ENCODE measurements around the gene ALX4.

ALX4 gene

DNA sequence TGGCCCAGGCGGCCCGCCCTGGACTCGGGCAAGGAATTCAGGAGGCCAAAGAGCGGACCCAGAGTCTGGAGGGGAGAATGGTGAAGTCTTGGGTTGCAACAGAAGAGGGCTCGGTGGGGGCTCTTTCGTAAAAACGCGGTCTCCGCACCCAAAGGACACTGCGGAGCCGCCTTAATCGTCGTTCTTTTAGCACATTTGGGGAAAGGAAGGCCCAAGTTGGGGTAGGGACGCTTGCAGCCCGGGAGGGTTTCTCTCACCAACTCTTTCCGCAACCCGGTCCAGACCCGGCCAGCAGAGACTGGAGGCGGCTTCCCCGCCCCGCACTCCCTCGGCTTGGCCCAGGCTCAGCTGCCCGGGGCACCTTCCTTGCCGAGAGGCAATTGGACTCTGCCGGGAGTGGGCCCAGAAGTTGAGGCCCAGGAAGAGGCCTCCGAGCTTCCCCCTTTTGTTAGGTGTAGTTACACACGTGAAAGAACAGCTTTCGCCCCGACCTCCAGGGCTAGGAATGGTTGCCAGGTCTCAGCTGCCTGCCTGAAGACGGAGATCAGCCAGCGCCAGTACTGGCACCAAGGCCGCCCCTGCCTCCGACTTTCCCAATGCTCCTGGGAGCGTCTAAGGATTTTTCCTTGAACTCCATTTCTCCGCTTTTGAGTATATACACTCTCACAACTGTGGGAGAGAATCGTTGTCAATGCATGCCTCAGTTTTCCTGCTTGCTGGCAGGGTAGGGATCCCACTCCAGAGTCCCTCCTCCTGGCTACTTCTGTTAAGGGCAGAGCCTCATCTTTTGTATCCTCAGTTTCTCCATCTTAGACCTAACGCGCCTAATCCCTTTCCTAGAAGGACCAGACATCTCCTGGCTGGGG, 3.7 kb downstream of the ALX4 start:
- Histone ChIP-seq H3K4me3 (ENCODE audit: low read depth in 1 of 2, low read length in 2 of 2) (peak overlapping the region; percentile 55 to 62), H3K27ac (ENCODE audit: low read depth, low read length) (no peak overlapping the region), H3K4me1 (ENCODE audit: insufficient read depth, low read length) (peaks cover 13% of the 10 kb centered on the region), H3K27me3 (ENCODE audit: control insufficient read depth in 1 of 2, insufficient read depth in 2 of 2, low read length in 2 of 2) (peaks cover 75 to 90% of the 10 kb centered on the region in 2 donors), H3K9me3 (ENCODE audit: low read length) (no peaks in the 10 kb centered on the region), H3K36me3 (ENCODE audit: insufficient read depth, low read length) (no peaks in the 10 kb centered on the region), H3K9ac (ENCODE audit: low read length) (no peak overlapping the region)

DNA sequence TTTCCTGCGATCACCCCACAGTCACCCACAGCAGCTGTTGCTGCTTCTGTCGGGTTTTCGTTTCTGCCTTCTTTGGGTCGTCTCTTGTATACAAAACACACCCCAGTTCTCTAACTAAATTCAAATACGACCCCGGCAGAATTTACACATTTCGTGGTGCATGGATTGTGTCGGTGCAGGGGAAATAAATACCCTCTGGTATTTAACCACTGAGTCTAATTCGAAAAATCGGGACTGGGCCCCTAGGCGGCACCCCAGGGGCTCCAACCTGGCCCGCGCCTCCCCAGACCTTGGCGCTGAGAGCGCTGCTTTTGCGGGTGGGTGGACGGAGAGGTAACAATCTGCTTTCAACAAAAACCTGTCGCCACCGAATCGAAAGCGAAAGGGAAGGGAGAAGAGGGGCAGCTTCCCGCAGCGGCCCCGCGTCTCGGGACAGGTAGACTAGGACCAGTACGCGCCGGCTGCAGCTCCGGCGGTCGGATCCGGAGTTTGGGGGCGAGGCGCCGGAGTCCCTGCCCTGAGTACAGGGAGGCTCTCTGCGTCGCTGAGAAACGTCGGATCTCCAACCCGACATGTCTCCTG, 4.4 kb downstream of the ALX4 start:
- peaks cover 68 to 83% of the 10 kb centered on the region in 2 donors for H3K27me3 ChIP-seq (ENCODE audit: control insufficient read depth in 1 of 2, insufficient read depth in 2 of 2, low read length in 2 of 2)
- peaks cover 7% of the 10 kb centered on the region for H3K4me1 ChIP-seq (ENCODE audit: insufficient read depth, low read length)
- H3K9me3 ChIP-seq (ENCODE audit: low read length) = no peaks in the 10 kb centered on the region
- H3K4me3 ChIP-seq (ENCODE audit: low read depth in 1 of 2, low read length in 2 of 2) = peak overlapping the region; percentile 55 to 62
- no peaks in the 10 kb centered on the region for H3K36me3 ChIP-seq (ENCODE audit: insufficient read depth, low read length)
- H3K27ac ChIP-seq (ENCODE audit: low read depth, low read length) = no peak overlapping the region
- no peak overlapping the region for H3K9ac ChIP-seq (ENCODE audit: low read length)

DNA sequence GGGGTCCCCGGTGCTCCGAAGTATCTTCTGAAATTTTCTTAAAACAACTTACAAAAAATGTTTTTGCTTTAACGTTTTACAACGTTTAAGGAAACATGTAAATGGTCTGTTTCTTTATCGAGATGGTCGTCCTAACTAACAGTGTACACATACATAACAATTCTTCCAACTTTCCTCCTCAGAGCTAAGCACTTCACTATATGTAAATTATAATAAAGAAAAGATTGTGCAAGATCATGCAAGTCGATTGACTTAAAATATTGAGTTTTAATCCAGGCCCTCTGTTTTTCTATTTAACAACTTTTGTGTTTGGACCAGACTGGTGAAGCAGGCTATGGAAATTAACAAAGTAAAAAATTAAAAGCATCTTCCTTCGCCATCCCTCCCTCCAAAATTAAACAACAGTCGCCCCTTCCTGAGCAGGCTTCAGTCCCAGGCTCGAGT, 4.9 kb downstream of the ALX4 start:
- Histone ChIP-seq H3K4me1 (ENCODE audit: insufficient read depth, low read length) (peaks cover 3% of the 10 kb centered on the region), H3K9ac (ENCODE audit: low read length) (no peak overlapping the region), H3K27me3 (ENCODE audit: control insufficient read depth in 1 of 2, insufficient read depth in 2 of 2, low read length in 2 of 2) (peaks cover 65 to 78% of the 10 kb centered on the region in 2 donors), H3K4me3 (ENCODE audit: low read depth in 1 of 2, low read length in 2 of 2) (peak overlapping the region in 1 of 2 donors; percentile 62), H3K27ac (ENCODE audit: low read depth, low read length) (no peak overlapping the region), H3K36me3 (ENCODE audit: insufficient read depth, low read length) (no peaks in the 10 kb centered on the region), H3K9me3 (ENCODE audit: low read length) (no peaks in the 10 kb centered on the region)

DNA sequence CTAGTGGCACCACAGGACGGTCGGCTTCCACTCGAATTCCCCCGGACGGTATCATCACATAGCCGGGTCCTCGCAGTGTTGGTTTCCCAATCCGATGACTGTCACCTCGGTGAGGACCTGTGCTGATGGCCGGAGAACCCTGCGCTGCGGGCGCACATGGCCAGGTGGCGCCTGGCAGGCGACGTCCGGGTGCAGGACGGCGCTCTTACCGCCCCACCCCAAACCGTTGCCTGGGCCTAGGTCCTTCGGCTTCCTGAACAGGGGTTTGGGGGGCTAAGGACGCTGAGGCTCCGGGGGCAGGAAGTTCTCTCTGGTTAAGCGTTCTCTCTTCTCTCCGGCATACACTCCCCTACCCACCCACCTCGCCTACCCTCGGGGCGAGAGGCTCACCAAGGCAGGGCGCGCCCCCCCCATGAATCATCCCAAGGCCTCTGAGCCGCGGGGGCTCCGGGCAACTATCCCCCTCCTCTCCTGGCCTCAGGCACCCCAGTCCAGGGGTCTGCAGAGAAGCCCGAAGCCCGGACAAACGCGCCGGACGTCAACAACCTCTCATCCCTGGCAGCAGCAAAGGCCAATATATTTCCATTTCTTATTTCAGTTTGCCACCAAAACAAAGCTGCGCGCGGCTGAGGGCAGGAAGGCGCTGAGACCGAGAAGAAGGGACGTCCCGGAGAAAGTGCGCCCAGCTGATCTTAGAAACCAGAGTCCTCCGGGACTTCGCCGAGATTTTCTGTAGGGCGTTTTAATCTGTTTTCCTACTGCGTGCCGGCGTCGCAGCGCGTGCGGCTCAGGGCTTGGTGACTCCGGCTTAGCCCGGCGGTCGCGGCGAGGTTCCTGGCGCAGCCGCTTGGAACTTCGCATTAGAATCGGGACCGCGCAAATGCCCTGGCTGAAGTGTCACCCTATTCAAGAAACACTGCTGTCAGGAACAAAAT, 5.6 kb downstream of the ALX4 start:
- peak overlapping the region in 1 of 2 donors; percentile 62 for H3K4me3 ChIP-seq (ENCODE audit: low read depth in 1 of 2, low read length in 2 of 2)
- no peak overlapping the region for H3K9ac ChIP-seq (ENCODE audit: low read length)
- H3K27ac ChIP-seq (ENCODE audit: low read depth, low read length) = no peak overlapping the region
- H3K9me3 ChIP-seq (ENCODE audit: low read length) = no peaks in the 10 kb centered on the region
- H3K27me3 ChIP-seq (ENCODE audit: control insufficient read depth in 1 of 2, insufficient read depth in 2 of 2, low read length in 2 of 2) = peaks cover 65 to 72% of the 10 kb centered on the region in 2 donors
- H3K4me1 ChIP-seq (ENCODE audit: insufficient read depth, low read length) = peaks cover 2% of the 10 kb centered on the region
- H3K36me3 ChIP-seq (ENCODE audit: insufficient read depth, low read length) = no peaks in the 10 kb centered on the region

DNA sequence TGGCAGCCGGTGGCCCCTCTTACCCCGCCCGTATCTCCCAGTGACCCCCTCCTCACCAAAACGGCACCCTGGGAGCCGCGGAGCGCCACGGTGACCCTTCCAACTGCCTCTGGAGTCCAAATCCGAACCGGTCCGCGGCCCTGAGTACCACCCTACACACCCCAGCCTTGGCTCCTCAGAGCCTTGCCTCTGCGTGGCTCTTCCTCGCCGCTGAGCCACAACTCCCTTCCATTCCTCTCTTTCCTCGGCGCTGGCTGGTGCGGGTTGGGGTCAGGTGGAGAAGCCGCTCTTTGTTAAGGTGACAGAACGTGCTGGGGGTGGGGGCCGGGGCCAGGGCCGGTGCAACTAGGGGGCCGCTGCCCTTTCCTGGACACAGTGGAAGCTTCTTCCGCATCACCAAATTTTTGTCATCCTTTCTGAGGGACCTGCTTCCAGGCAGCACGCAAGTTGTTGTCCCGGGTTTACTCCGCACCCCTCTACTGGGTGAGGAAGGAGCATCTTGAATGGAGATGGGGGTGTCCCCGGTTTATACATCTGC, 6.5 kb downstream of the ALX4 start:
- Histone ChIP-seq H3K27me3 (ENCODE audit: control insufficient read depth in 1 of 2, insufficient read depth in 2 of 2, low read length in 2 of 2) (peaks cover 61 to 63% of the 10 kb centered on the region in 2 donors), H3K4me1 (ENCODE audit: insufficient read depth, low read length) (no peaks in the 10 kb centered on the region), H3K36me3 (ENCODE audit: insufficient read depth, low read length) (no peaks in the 10 kb centered on the region), H3K4me3 (ENCODE audit: low read depth in 1 of 2, low read length in 2 of 2) (no peak overlapping the region), H3K9ac (ENCODE audit: low read length) (no peak overlapping the region), H3K27ac (ENCODE audit: low read depth, low read length) (no peak overlapping the region), H3K9me3 (ENCODE audit: low read length) (no peaks in the 10 kb centered on the region)

DNA sequence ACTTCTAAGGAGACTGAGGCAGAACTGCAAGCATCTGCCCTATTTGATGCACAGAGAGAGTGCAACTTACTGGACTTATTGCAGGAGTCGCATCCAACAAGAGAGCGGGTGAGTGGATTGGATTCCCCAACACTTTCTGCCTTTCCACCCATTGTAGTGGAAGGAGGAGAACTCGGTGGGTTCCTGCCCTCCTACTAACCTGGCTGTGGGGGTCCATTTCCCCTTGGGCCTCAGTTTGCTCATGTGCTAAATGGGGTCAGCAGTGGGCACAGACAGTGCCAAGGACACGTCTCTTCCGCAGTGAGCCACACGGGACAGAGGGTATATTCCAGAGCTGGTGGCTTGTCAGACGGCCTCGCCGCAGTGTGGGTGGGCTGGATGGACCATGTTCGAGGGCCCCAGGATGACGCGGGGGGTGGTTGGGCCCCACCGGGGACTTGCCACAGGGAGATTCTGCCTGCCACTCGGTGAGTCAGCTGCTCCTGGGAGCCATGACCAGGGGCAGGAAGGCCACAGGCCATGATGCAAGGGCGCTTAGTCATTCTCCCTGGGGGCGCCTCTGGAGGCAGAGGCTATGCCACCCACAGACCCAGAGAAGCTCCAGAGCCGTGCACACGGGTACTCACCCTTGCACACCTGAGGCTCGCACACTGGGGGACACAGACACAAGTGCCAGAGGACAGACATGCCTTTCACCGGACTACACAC, 8.2 kb downstream of the ALX4 start:
- H3K27me3 ChIP-seq (ENCODE audit: control insufficient read depth in 1 of 2, insufficient read depth in 2 of 2, low read length in 2 of 2) = peaks cover 44 to 50% of the 10 kb centered on the region in 2 donors
- no peaks in the 10 kb centered on the region for H3K9me3 ChIP-seq (ENCODE audit: low read length)
- no peaks in the 10 kb centered on the region for H3K36me3 ChIP-seq (ENCODE audit: insufficient read depth, low read length)
- no peak overlapping the region for H3K27ac ChIP-seq (ENCODE audit: low read depth, low read length)
- H3K4me1 ChIP-seq (ENCODE audit: insufficient read depth, low read length) = no peaks in the 10 kb centered on the region
- H3K4me3 ChIP-seq (ENCODE audit: low read depth in 1 of 2, low read length in 2 of 2) = no peak overlapping the region
- no peak overlapping the region for H3K9ac ChIP-seq (ENCODE audit: low read length)

DNA sequence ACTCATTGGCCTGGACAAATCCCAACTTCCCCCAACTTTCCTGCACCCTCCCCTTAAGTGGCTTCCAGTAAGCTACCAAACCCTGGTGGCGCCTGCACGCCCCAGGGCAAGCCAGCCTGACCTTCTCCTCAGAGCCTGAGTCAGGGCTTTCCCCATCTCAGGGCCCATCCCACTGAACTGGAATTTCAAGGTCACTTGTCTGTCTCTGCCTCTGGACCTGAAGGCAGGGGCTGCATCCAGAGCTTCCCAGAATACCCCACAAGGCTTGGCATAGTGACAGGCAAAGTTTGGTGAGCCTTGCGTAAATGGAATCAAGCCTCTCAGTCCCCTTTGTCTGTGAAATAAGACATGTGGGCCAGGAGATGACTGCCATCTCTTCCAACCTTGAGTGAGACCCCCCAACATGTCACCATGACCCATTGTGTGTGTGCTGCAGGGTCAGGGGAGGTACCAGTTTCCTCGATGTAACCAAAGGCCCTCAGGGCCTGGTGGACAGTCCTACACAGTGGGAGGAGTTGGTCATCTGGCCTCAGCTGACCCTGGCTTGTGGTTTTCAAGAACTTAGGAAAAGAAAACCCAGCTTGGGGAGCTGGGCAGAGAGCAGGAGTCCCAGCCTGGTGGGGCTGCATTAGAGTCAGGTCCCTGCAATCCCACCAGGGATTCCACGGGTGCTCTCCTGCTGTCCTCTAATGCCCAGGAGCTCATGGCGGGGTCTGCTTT, 8.9 kb downstream of the ALX4 start:
- H3K36me3 ChIP-seq (ENCODE audit: insufficient read depth, low read length) = no peaks in the 10 kb centered on the region
- no peak overlapping the region for H3K4me3 ChIP-seq (ENCODE audit: low read depth in 1 of 2, low read length in 2 of 2)
- no peak overlapping the region for H3K9ac ChIP-seq (ENCODE audit: low read length)
- H3K27me3 ChIP-seq (ENCODE audit: control insufficient read depth in 1 of 2, insufficient read depth in 2 of 2, low read length in 2 of 2) = peaks cover 36 to 43% of the 10 kb centered on the region in 2 donors
- H3K27ac ChIP-seq (ENCODE audit: low read depth, low read length) = no peak overlapping the region
- no peaks in the 10 kb centered on the region for H3K9me3 ChIP-seq (ENCODE audit: low read length)
- H3K4me1 ChIP-seq (ENCODE audit: insufficient read depth, low read length) = no peaks in the 10 kb centered on the region

DNA sequence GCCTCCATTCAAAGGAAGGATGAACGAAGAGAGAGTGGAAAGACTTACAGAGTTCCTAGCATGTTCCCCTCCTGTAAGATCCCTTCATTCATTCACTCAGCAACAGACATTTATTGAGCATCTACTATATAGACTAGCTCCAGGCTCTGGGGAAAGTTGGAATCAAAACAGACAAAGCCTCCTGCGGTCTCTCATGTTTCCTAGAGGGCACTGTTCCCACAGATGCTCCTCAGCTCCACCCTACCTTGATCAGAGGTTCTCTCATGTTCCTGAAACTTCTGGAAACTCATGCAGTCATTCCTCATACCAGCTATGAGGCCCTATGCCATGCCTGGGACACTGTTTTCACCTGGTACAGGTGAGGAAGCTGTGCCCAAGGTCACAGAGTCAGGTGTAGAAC, 11.1 kb downstream of the ALX4 start:
- Histone ChIP-seq H3K9me3 (ENCODE audit: low read length) (no peaks in the 10 kb centered on the region), H3K4me1 (ENCODE audit: insufficient read depth, low read length) (no peaks in the 10 kb centered on the region), H3K27me3 (ENCODE audit: control insufficient read depth in 1 of 2, insufficient read depth in 2 of 2, low read length in 2 of 2) (peaks cover 15 to 36% of the 10 kb centered on the region in 2 donors), H3K9ac (ENCODE audit: low read length) (no peak overlapping the region), H3K27ac (ENCODE audit: low read depth, low read length) (no peak overlapping the region), H3K4me3 (ENCODE audit: low read depth in 1 of 2, low read length in 2 of 2) (no peak overlapping the region), H3K36me3 (ENCODE audit: insufficient read depth, low read length) (no peaks in the 10 kb centered on the region)

DNA sequence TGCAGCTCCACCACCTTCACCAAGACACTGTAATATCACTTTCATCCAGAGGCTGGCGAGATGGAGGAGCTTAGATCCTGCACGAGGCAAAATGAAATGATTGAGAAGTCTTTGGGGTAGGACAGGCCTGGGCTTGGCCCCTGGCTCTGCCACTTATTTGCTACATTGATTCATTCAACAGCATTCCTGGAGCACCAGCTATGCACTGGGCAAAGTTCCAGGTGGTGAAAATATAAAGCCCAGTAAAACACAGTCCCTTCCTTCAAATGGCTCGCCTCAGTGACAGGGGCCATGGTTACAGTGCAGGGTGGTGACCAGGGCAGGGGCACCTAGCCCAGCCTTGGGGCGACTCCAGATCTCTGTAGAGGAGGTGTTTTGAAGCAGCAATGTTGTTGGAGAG, 19.7 kb downstream of the ALX4 start:
- Histone ChIP-seq H3K27ac (ENCODE audit: low read depth, low read length) (no peak overlapping the region), H3K9me3 (ENCODE audit: low read length) (no peaks in the 10 kb centered on the region), H3K4me1 (ENCODE audit: insufficient read depth, low read length) (no peaks in the 10 kb centered on the region), H3K4me3 (ENCODE audit: low read depth in 1 of 2, low read length in 2 of 2) (no peak overlapping the region), H3K9ac (ENCODE audit: low read length) (no peak overlapping the region), H3K36me3 (ENCODE audit: insufficient read depth, low read length) (no peaks in the 10 kb centered on the region), H3K27me3 (ENCODE audit: control insufficient read depth in 1 of 2, insufficient read depth in 2 of 2, low read length in 2 of 2) (peaks cover 0 to 19% of the 10 kb centered on the region in 2 donors)

DNA sequence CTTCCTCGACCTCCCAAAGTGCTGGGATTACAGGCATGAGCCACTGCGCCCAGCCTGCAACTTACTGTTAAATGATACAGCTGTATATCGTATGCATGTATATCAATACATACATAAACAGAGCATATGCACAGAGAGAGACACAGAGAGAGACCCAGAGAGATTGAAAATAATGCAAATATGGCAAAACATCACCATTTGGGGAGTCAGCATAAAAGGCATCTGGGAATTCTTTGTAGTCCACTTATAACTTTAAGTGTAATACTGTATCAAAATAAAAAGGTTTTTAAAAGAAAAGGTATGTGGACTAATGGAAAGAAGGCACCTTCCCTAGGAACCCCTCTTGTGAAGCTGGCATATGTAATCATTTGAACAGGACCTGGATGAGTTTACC, 21.8 kb downstream of the ALX4 start:
- no peaks in the 10 kb centered on the region for H3K4me1 ChIP-seq (ENCODE audit: insufficient read depth, low read length)
- H3K36me3 ChIP-seq (ENCODE audit: insufficient read depth, low read length) = no peaks in the 10 kb centered on the region

More for the DNA sequence above, 21.8 kb downstream of the ALX4 start:
- no peak overlapping the region for H3K9ac ChIP-seq (ENCODE audit: low read length)
- no peak overlapping the region for H3K27ac ChIP-seq (ENCODE audit: low read depth, low read length)
- H3K9me3 ChIP-seq (ENCODE audit: low read length) = no peaks in the 10 kb centered on the region
- peaks cover 0 to 8% of the 10 kb centered on the region in 2 donors for H3K27me3 ChIP-seq (ENCODE audit: control insufficient read depth in 1 of 2, insufficient read depth in 2 of 2, low read length in 2 of 2)
- no peak overlapping the region for H3K4me3 ChIP-seq (ENCODE audit: low read depth in 1 of 2, low read length in 2 of 2)
